GM12865 (cell line): ENCODE data around the gene HABP2.

Source experiments
- DNase-seq: peaks from one replicate; pipeline ENCODE4 v3.0.0; 2010; ENCODE audit warnings: low read depth
- H3K4me3 ChIP-seq: 2 replicates; pipeline ENCODE4 v1.5.1; 2011; ENCODE audit warnings: mild to moderate bottlenecking, low read depth, low read length, control low read depth
- CTCF ChIP-seq: IDR thresholded peaks from 2 replicates; pipeline ENCODE4 v1.5.1; 2011; ENCODE audit warnings: low read length, control low read depth, low read depth, inconsistent platforms; ENCODE audit not compliant: insufficient read depth; ENCODE audit errors: missing control alignments

HABP2 gene

GRCh38 chr10:113561214-113561613 lies 8.4 kb downstream of the HABP2 start:
- DNase-seq: no peak
- H3K4me3 ChIP-seq: no peak overlapping the region
- TF ChIP-seq CTCF: no peak

GRCh38 chr10:113562069-113562468 lies 9.2 kb downstream of the HABP2 start:
- no peak for DNase-seq
- no peak overlapping the region for H3K4me3 ChIP-seq
- TF ChIP-seq CTCF: no peak

- no peak overlapping the region for H3K4me3 ChIP-seq
- no peak for DNase-seq
- no peak for TF ChIP-seq CTCF
Observed at GRCh38 chr10:113562704-113563103, 9.9 kb downstream of the HABP2 start.

- peak; percentile 75 for DNase-seq
- peak; percentile 98 for TF ChIP-seq CTCF
- H3K4me3 ChIP-seq: no peak overlapping the region
Observed at GRCh38 chr10:113563306-113564088, 10.6 kb downstream of the HABP2 start.

GRCh38 chr10:113565364-113565763 lies 12.5 kb downstream of the HABP2 start:
- H3K4me3 ChIP-seq: no peak overlapping the region
- no peak for DNase-seq
- TF ChIP-seq CTCF: no peak

GRCh38 chr10:113566888-113567287 lies 14.0 kb downstream of the HABP2 start:
- no peak for TF ChIP-seq CTCF
- H3K4me3 ChIP-seq: no peak overlapping the region
- no peak for DNase-seq

GRCh38 chr10:113569576-113569975 lies 16.7 kb downstream of the HABP2 start:
- no peak overlapping the region for H3K4me3 ChIP-seq
- no peak for DNase-seq
- no peak for TF ChIP-seq CTCF
